ENCODE results near the gene IL1A.
A peak's percentile ranks its signal among the peaks of the same experiment; 100 is the strongest.

Gene IL1A

GRCh38 chr2:112792419-112792818, 8.1 kb upstream of the IL1A start:
- no peak for DNase-seq

GRCh38 chr2:112791693-112792230, 7.5 kb upstream of the IL1A start:
- ATAC-seq (no peak), DNase-seq (no peak)

More at GRCh38 chr2:112792419-112792818, 8.1 kb upstream of the IL1A start:
- ATAC-seq: no peak

- DNase-seq (no peak), ATAC-seq (no peak)
These were observed 6.7 kb upstream of the IL1A start for GRCh38 chr2:112791019-112791418.

GRCh38 chr2:112790305-112790704, 6.0 kb upstream of the IL1A start:
- no peak for ATAC-seq
- no peak for DNase-seq

GRCh38 chr2:112789186-112789585, 4.9 kb upstream of the IL1A start:
- no peak for ATAC-seq
- no peak for DNase-seq

- no peak for ATAC-seq
- DNase-seq: no peak
These were observed 4.4 kb upstream of the IL1A start for GRCh38 chr2:112788653-112789052.

GRCh38 chr2:112787729-112788393, 3.6 kb upstream of the IL1A start:
- ATAC-seq: no peak

GRCh38 chr2:112787294-112787693, 3.0 kb upstream of the IL1A start:
- DNase-seq: no peak
- no peak for ATAC-seq

More at GRCh38 chr2:112787729-112788393, 3.6 kb upstream of the IL1A start:
- DNase-seq: no peak

- ATAC-seq: no peak
- no peak for DNase-seq
These were observed 1.0 kb downstream of the IL1A start for GRCh38 chr2:112783187-112783714.

- DNase-seq (no peak), ATAC-seq (peak; percentile 32)
These were observed 2.0 kb downstream of the IL1A start for GRCh38 chr2:112782234-112782799.

GRCh38 chr2:112779598-112779997, 4.7 kb downstream of the IL1A start:
- ATAC-seq (no peak), DNase-seq (no peak)

GRCh38 chr2:112777036-112777435, 7.3 kb downstream of the IL1A start:
- DNase-seq: no peak
- no peak for ATAC-seq

- no peak for ATAC-seq
- no peak for DNase-seq
These were observed 8.2 kb downstream of the IL1A start for GRCh38 chr2:112776113-112776512.

- DNase-seq: no peak
- ATAC-seq: no peak
These were observed 9.6 kb downstream of the IL1A start for GRCh38 chr2:112774536-112775285.

GRCh38 chr2:112773556-112773955, 10.7 kb downstream of the IL1A start:
- ATAC-seq (no peak), DNase-seq (no peak)

- ATAC-seq: no peak
- no peak for DNase-seq
These were observed 11.3 kb downstream of the IL1A start for GRCh38 chr2:112772911-112773475.

GRCh38 chr2:112772322-112772721, 12.0 kb downstream of the IL1A start:
- DNase-seq (no peak), ATAC-seq (no peak)

- no peak for DNase-seq
- ATAC-seq: no peak
These were observed 15.9 kb downstream of the IL1A start for GRCh38 chr2:112768432-112768831.

- DNase-seq (no peak), ATAC-seq (no peak)
These were observed 16.5 kb downstream of the IL1A start for GRCh38 chr2:112767693-112768330.

GRCh38 chr2:112765251-112765650, 19.0 kb downstream of the IL1A start:
- no peak for ATAC-seq

GRCh38 chr2:112764071-112765044, 19.9 kb downstream of the IL1A start, which contains the start of gene CKAP2L:
Gene CKAP2L (minus strand): TSS chr2:112764609. CDS start chr2:112764598, 11 bp downstream.
- DNase-seq (peak; percentile 94), ATAC-seq (peak; percentile 97)

More at GRCh38 chr2:112765251-112765650, 19.0 kb downstream of the IL1A start:
- DNase-seq: no peak

All from stimulated activated naive CD8-positive, alpha-beta T cell treated with anti-CD3 and anti-CD28 coated beads, Interleukin-15, Interleukin-2, amounts not matched to agents 100 U/mL and 50 U/mL, for 24 hours (primary cell).